Immature natural killer cell (primary cell): ENCODE measurements around the gene ZCWPW1. TPM values are rescaled to one million over a fixed set of nuclear protein-coding genes. Genes with fewer than 3 reads are reported as not detected.

Experiments
- DNase-seq, 3 donors: peaks; one replicate each; pipeline ENCODE4 v3.0.0; 2022; ENCODE audit warnings: mixed read lengths in 1 of 3
- H3K27ac Mint-ChIP-seq, 6 donors: one replicate each; pipeline ENCODE4 v1.8.0; 2020; ENCODE audit warnings: mixed read lengths in 6 of 6, mild to moderate bottlenecking in 5 of 6, inconsistent platforms in 4 of 6, moderate library complexity in 3 of 6
- H3K27me3 Mint-ChIP-seq, 3 donors: one replicate each; pipeline ENCODE4 v1.8.0; 2020 to 2021; ENCODE audit warnings: low read depth in 3 of 3, mild to moderate bottlenecking in 3 of 3, mixed read lengths in 3 of 3, moderate library complexity in 3 of 3, inconsistent platforms in 1 of 3
- H3K36me3 Mint-ChIP-seq, 3 donors: one replicate each; pipeline ENCODE4 v1.8.0; 2020; ENCODE audit warnings: mixed read lengths in 3 of 3, inconsistent platforms in 2 of 3, mild to moderate bottlenecking in 2 of 3
- H3K4me1 Mint-ChIP-seq, 2 donors: one replicate each; pipeline ENCODE4 v1.8.0; 2020; ENCODE audit warnings: inconsistent platforms in 2 of 2, mild to moderate bottlenecking in 2 of 2, mixed read lengths in 2 of 2, moderate library complexity in 1 of 2
- H3K4me3 Mint-ChIP-seq, 5 donors: one replicate each; pipeline ENCODE4 v1.8.0; 2020; ENCODE audit warnings: mild to moderate bottlenecking in 5 of 5, mixed read lengths in 5 of 5, inconsistent platforms in 3 of 5, moderate library complexity in 3 of 5
- H3K9me3 Mint-ChIP-seq, 6 donors: one replicate each; pipeline ENCODE4 v1.8.0; 2020; ENCODE audit warnings: mild to moderate bottlenecking in 6 of 6, mixed read lengths in 6 of 6, inconsistent platforms in 4 of 6, moderate library complexity in 3 of 6
- polyA plus RNA-seq, 3 donors: library from polyadenylated mRNA; unstranded; fragments of 300-500 nt; fragmentation: Illumina TruSeq; gene quantifications; one replicate each; pipeline ENCODE4 v1.2.3, GENCODE V29; 2021

ZCWPW1 gene
- polyA plus RNA-seq, 3 donors from 2014 or later: 4.1 to 5.9 (median 5.7) TPM

GRCh38 chr7:100418930-100419659 is 9.4 kb downstream of the ZCWPW1 start:
- H3K27me3 Mint-ChIP-seq: no peaks in the 10 kb centered on the region
- H3K9me3 Mint-ChIP-seq: no peaks in the 10 kb centered on the region
- H3K4me3 Mint-ChIP-seq: no peak overlapping the region
- H3K4me1 Mint-ChIP-seq: peaks cover 20 to 23% of the 10 kb centered on the region in 2 donors
- DNase-seq: no peak
- H3K36me3 Mint-ChIP-seq: peaks cover 0 to 5% (median 3%) of the 10 kb centered on the region in 3 donors
- peak overlapping the region in 3 of 6 donors; percentile 47 to 60 (median 53) for H3K27ac Mint-ChIP-seq

GRCh38 chr7:100415448-100415847 is 13.1 kb downstream of the ZCWPW1 start:
- DNase-seq: no peak
- Mint-ChIP-seq H3K4me3 (no peak overlapping the region), H3K36me3 (peaks cover 0 to 10% (median 10%) of the 10 kb centered on the region in 3 donors), H3K27me3 (no peaks in the 10 kb centered on the region), H3K9me3 (no peaks in the 10 kb centered on the region), H3K27ac (peak overlapping the region in 1 of 6 donors; percentile 0), H3K4me1 (no peaks in the 10 kb centered on the region)

GRCh38 chr7:100413889-100414288 is 14.6 kb downstream of the ZCWPW1 start:
- Mint-ChIP-seq H3K4me3 (no peak overlapping the region), H3K27me3 (no peaks in the 10 kb centered on the region), H3K4me1 (no peaks in the 10 kb centered on the region), H3K9me3 (no peaks in the 10 kb centered on the region), H3K36me3 (peaks cover 0 to 10% (median 10%) of the 10 kb centered on the region in 3 donors), H3K27ac (no peak overlapping the region)
- no peak for DNase-seq

- no peaks in the 10 kb centered on the region for H3K27me3 Mint-ChIP-seq
- no peaks in the 10 kb centered on the region for H3K9me3 Mint-ChIP-seq
- H3K27ac Mint-ChIP-seq: peak overlapping the region in 2 of 6 donors; percentile 22 to 24
- no peak for DNase-seq
- no peaks in the 10 kb centered on the region for H3K4me1 Mint-ChIP-seq
- no peak overlapping the region for H3K4me3 Mint-ChIP-seq
- peaks cover 0 to 10% (median 10%) of the 10 kb centered on the region in 3 donors for H3K36me3 Mint-ChIP-seq
These were observed 15.2 kb downstream of the ZCWPW1 start for GRCh38 chr7:100413346-100413745.

- Mint-ChIP-seq H3K27me3 (no peaks in the 10 kb centered on the region), H3K27ac (no peak overlapping the region), H3K36me3 (peaks cover 0 to 10% (median 10%) of the 10 kb centered on the region in 3 donors), H3K9me3 (no peaks in the 10 kb centered on the region), H3K4me3 (no peak overlapping the region), H3K4me1 (peaks cover 2 to 13% of the 10 kb centered on the region in 2 donors)
- no peak for DNase-seq
These were observed 17.4 kb downstream of the ZCWPW1 start for GRCh38 chr7:100411101-100411500.

GRCh38 chr7:100407285-100408180 is 21.0 kb downstream of the ZCWPW1 start:
- Mint-ChIP-seq H3K4me1 (peaks cover 2 to 13% of the 10 kb centered on the region in 2 donors), H3K9me3 (no peaks in the 10 kb centered on the region), H3K4me3 (no peak overlapping the region), H3K27me3 (no peaks in the 10 kb centered on the region), H3K27ac (peak overlapping the region in 1 of 6 donors; percentile 54), H3K36me3 (peaks cover 0 to 6% (median 0%) of the 10 kb centered on the region in 3 donors)
- peak; percentile 65 to 74 (median 69) for DNase-seq

GRCh38 chr7:100406767-100407166 is 21.7 kb downstream of the ZCWPW1 start:
- H3K4me3 Mint-ChIP-seq: no peak overlapping the region
- DNase-seq: no peak
- H3K36me3 Mint-ChIP-seq: peaks cover 0 to 9% (median 0%) of the 10 kb centered on the region in 3 donors
- no peaks in the 10 kb centered on the region for H3K27me3 Mint-ChIP-seq
- H3K9me3 Mint-ChIP-seq: no peaks in the 10 kb centered on the region
- H3K4me1 Mint-ChIP-seq: peaks cover 2 to 13% of the 10 kb centered on the region in 2 donors
- no peak overlapping the region for H3K27ac Mint-ChIP-seq

- H3K36me3 Mint-ChIP-seq: peaks cover 5 to 13% (median 6%) of the 10 kb centered on the region in 3 donors
- H3K4me1 Mint-ChIP-seq: peaks cover 18 to 21% of the 10 kb centered on the region in 2 donors
- peaks cover 0 to 1% (median 0%) of the 10 kb centered on the region in 3 donors for H3K27me3 Mint-ChIP-seq
- no peaks in the 10 kb centered on the region for H3K9me3 Mint-ChIP-seq
- H3K4me3 Mint-ChIP-seq: no peak overlapping the region
- peak overlapping the region in 1 of 6 donors; percentile 34 for H3K27ac Mint-ChIP-seq
- no peak for DNase-seq
These were observed 26.3 kb downstream of the ZCWPW1 start for GRCh38 chr7:100402241-100402640.

GRCh38 chr7:100401811-100402210 is 26.7 kb downstream of the ZCWPW1 start:
- Mint-ChIP-seq H3K27ac (peak overlapping the region in 2 of 6 donors; percentile 36 to 41), H3K9me3 (no peaks in the 10 kb centered on the region), H3K36me3 (peaks cover 5 to 13% (median 6%) of the 10 kb centered on the region in 3 donors), H3K4me1 (peaks cover 21 to 22% of the 10 kb centered on the region in 2 donors), H3K27me3 (peaks cover 0 to 1% (median under 1%) of the 10 kb centered on the region in 3 donors), H3K4me3 (no peak overlapping the region)
- no peak for DNase-seq

- Mint-ChIP-seq H3K27me3 (peaks cover 0 to 1% (median 1%) of the 10 kb centered on the region in 3 donors), H3K27ac (peak overlapping the region in 2 of 6 donors; percentile 50 to 70)
These were observed 27.8 kb downstream of the ZCWPW1 start for GRCh38 chr7:100400656-100401055.

GRCh38 chr7:100400041-100400440 is 28.5 kb downstream of the ZCWPW1 start:
- Mint-ChIP-seq H3K36me3 (peaks cover 5 to 13% (median 6%) of the 10 kb centered on the region in 3 donors), H3K27me3 (peaks cover 0 to 1% (median 1%) of the 10 kb centered on the region in 3 donors), H3K27ac (peak overlapping the region in 2 of 6 donors; percentile 50 to 70), H3K4me3 (no peak overlapping the region), H3K9me3 (no peaks in the 10 kb centered on the region), H3K4me1 (peaks cover 34 to 36% of the 10 kb centered on the region in 2 donors)
- DNase-seq: no peak

More at GRCh38 chr7:100400656-100401055, 27.8 kb downstream of the ZCWPW1 start:
- Mint-ChIP-seq H3K4me1 (peaks cover 30 to 31% of the 10 kb centered on the region in 2 donors), H3K4me3 (no peak overlapping the region), H3K9me3 (no peaks in the 10 kb centered on the region), H3K36me3 (peaks cover 5 to 13% (median 6%) of the 10 kb centered on the region in 3 donors)
- no peak for DNase-seq

- Mint-ChIP-seq H3K4me1 (peaks cover 34 to 36% of the 10 kb centered on the region in 2 donors), H3K4me3 (peak overlapping the region in 4 of 5 donors; percentile 36 to 66 (median 46)), H3K9me3 (no peaks in the 10 kb centered on the region), H3K27me3 (peaks cover 0 to 1% (median 1%) of the 10 kb centered on the region in 3 donors), H3K27ac (peak overlapping the region; percentile 54 to 85 (median 68)), H3K36me3 (peaks cover 5 to 10% (median 6%) of the 10 kb centered on the region in 3 donors)
- DNase-seq: no peak
These were observed 30.3 kb downstream of the ZCWPW1 start for GRCh38 chr7:100398239-100398638.

- no peak for DNase-seq
- Mint-ChIP-seq H3K9me3 (no peaks in the 10 kb centered on the region), H3K36me3 (peaks cover 5 to 10% (median 6%) of the 10 kb centered on the region in 3 donors), H3K4me3 (peak overlapping the region; percentile 77 to 86 (median 83)), H3K27me3 (peaks cover 0 to 1% (median 1%) of the 10 kb centered on the region in 3 donors), H3K27ac (peak overlapping the region; percentile 83 to 97 (median 96)), H3K4me1 (peaks cover 34 to 36% of the 10 kb centered on the region in 2 donors)
These were observed 31.0 kb downstream of the ZCWPW1 start for GRCh38 chr7:100397315-100398081.
